Endometrium (tissue), 2 donors: ENCODE results near the gene GRK6.

Source experiments
- FAIRE-seq: peaks from 2 replicates; lab custom pipeline; 2012; peaks lifted over from hg19 to GRCh38; lab: Jason Lieb, UNC
- donor health status: control.
- donor health status: control.

GRK6 gene

DNA sequence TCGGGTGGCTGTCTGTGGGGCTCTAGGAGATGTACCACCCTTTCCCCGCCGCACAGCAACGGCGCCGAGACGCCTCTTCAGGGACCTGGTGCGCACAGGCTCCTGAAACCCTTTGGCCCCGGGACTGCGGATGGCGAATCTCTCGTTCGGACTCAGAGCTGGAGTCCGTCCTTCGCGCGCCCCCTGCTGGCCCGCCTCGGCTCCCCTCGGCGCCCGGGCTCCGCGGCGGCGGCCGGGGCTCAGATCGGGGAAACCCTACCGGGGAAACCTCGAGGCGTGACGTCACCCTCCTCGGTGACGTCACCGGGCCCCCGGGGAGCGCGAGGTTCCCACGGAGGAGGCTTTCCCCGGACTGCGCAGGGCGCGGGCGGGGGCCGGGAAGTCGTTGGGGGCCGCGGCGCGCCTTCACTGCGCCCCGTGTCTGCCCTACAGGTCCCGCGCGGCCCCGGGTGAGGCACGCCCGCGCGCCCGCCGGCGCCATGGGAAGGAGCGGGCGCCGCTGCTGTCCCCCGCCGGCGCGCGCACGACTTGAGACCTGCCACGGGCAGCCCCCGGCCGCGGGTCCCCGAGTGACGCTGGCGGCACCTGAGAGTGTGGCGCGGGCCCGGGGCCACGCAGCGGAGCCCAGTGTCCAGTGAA, 28.0 kb downstream of the GRK6 start:
- no peak for FAIRE-seq

DNA sequence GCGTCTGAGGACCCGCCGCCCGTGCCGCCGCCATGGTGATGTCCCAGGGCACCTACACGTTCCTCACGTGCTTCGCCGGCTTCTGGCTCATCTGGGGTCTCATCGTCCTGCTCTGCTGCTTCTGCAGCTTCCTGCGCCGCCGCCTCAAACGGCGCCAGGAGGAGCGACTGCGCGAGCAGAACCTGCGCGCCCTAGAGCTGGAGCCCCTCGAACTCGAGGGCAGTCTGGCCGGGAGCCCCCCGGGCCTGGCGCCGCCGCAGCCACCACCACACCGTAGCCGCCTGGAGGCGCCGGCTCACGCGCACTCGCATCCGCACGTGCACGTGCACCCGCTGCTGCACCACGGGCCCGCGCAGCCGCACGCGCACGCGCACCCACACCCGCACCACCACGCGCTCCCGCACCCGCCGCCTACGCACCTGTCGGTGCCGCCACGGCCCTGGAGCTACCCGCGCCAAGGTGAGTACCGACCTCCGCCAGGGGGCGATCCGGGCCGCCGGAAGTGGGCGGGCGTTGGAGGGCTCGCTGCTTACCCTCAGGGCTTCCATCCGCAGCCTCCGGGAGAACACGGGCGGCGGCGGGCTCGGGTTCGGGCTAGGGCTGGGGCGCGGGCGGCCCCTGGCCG, 28.7 kb downstream of the GRK6 start:
- FAIRE-seq: no peak

DNA sequence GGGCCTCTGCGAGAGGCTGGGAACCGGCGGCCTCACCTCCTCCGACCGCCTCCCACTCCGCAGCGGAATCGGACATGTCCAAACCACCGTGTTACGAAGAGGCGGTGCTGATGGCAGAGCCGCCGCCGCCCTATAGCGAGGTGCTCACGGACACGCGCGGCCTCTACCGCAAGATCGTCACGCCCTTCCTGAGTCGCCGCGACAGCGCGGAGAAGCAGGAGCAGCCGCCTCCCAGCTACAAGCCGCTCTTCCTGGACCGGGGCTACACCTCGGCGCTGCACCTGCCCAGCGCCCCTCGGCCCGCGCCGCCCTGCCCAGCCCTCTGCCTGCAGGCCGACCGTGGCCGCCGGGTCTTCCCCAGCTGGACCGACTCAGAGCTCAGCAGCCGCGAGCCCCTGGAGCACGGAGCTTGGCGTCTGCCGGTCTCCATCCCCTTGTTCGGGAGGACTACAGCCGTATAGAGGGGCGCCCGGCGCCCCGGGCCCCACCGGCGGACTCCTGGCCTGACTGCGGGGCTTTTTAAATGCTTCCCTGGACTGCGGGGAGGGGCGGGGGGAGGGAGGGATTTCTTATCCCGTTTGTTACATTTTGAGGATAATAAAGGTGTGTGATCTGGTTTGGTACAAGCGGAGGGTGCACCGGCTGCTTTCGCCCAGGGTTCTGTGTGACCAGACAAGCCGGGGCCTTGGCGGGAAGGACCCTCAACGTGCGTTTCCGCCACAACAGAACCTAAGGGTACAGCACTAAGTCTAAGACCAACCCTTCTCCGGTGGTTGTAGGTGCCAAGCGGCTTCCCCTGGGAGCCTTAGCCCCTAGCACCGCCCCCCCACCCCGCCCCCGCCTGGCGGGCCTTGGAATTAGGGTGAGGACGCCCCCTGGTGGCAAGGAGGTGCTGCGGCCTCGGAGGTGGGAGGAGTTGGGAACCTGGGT, 29.4 kb downstream of the GRK6 start:
- FAIRE-seq: no peak

GRCh38 chr5:177456591-177456964, 30.1 kb downstream of the GRK6 start:
- FAIRE-seq: peak; percentile 4

- FAIRE-seq: peak; percentile 65
These were observed 30.7 kb downstream of the GRK6 start for GRCh38 chr5:177456976-177457851.

DNA sequence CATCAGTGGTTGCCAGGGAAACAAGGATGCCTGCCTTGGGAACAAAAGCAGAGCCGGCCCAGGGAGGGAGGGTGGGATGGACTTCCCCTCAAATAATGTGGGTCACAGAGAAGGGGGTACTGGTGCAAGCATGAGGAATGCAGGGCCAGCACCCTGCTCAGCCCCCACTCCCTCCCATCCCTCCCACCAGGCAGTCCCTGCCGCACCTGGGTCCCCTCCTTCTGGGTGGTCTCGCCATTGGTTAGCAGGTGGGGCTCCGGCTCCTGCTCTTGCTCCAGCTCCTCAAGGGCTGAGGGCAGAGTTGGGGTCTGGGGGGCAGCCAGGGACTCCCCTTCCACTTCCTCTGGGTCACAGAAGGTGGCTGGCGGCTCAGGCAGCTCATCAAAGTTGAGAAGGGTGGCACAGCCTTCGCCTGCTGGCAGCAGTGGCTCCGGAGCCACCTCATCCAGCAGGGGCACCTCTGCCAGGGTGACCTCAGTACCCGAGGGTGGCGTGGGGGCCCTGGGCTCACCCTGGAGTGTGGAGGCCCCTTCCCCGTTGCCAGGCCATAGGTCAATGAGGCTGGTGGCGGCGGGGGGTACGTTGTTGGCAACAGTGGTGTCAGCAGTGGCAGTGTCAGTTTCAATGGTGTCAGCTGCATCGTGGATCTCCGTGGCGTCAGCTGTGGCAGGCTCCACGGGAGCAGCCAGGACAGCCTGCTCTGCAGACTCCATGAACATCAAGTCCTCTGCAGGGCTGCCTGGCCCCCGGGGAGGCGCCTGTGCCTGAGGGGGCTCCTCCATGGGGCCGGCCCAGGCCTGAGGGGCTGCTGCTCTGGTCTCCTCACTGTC, 31.6 kb downstream of the GRK6 start:
- no peak for FAIRE-seq

- FAIRE-seq: no peak
These were observed 32.5 kb downstream of the GRK6 start for GRCh38 chr5:177458912-177459350.

- FAIRE-seq: no peak
These were observed 32.9 kb downstream of the GRK6 start for GRCh38 chr5:177459357-177459756.

DNA sequence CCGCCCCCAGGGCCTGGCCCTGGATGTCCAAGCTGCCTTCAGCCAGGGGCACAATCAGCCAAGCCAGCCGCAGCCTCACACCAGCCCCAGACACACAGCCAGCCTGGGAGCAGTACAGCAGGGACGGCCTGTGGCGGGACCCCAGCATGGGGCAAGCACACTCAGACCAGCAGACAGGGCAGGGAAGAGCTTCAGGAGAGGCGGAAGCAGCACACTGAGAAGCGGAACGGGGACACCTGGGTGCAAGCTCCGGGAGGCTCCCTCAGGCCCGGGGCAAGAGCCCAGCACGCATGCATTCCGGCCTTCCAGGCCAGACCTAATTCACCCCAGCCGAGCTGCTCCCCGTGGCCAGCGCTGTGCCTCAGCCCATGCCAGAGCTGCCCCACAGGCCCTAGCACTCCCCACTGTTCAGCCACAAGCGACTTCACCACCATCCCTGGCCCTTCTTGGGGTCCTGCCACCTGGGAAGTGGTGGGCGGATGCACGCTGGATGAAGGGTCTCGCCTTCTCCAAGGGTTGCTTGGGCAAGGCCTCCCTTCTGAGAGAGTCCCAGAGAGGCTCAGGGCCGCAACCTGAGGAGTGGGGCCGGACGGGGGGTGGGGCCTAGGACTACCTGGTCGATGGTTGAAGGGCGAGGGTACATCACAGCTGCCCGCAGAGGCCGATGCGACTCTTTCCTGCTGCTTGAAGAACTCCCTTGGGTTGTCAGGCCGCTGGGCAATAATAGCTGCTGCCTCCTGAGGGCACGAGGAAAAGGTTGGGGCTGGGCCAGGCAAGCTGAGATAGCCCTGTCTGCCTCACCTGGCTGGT, 33.5 kb downstream of the GRK6 start:
- FAIRE-seq: no peak

GRCh38 chr5:177462021-177462670, 35.7 kb downstream of the GRK6 start:
- FAIRE-seq: no peak

GRCh38 chr5:177465044-177465443, 38.6 kb downstream of the GRK6 start:
- FAIRE-seq: no peak

GRCh38 chr5:177466861-177467260, 40.4 kb downstream of the GRK6 start:
- no peak for FAIRE-seq

GRCh38 chr5:177467436-177467835, 41.0 kb downstream of the GRK6 start:
- FAIRE-seq: no peak

GRCh38 chr5:177468329-177468684, 41.8 kb downstream of the GRK6 start:
- FAIRE-seq: no peak

GRCh38 chr5:177468685-177469628, 42.5 kb downstream of the GRK6 start:
- no peak for FAIRE-seq

GRCh38 chr5:177469750-177470525, 43.5 kb downstream of the GRK6 start:
- FAIRE-seq: no peak

GRCh38 chr5:177470759-177471536, 44.5 kb downstream of the GRK6 start:
- FAIRE-seq: no peak
